Smooth muscle cell (in vitro differentiated cells): ENCODE data around the gene SEMA3D. TPM values are rescaled to one million over a fixed set of nuclear protein-coding genes. Genes with fewer than 3 reads are reported as not detected.

Experiments
- DNase-seq: peaks from one replicate; lab custom pipeline; 2025; ENCODE audit not compliant: unreplicated experiment; lab: John Stamatoyannopoulos, UW
- H2AFZ ChIP-seq: fragments of 200-600 bp; sonication (generic); 2 replicates; pipeline ENCODE4 v1.6.0; 2016; ENCODE audit warnings: antibody characterized with exemption, low read depth, mild to moderate bottlenecking
- H3F3A ChIP-seq: fragments of 200-600 bp; sonication (generic); 2 replicates; pipeline ENCODE4 v1.6.0; 2017; ENCODE audit warnings: antibody characterized with exemption, low read depth
- H3K27ac ChIP-seq: fragments of 200-600 bp; sonication (generic); 2 replicates; pipeline ENCODE4 v1.5.1; 2016; ENCODE audit warnings: low read depth, mild to moderate bottlenecking
- H3K27me3 ChIP-seq: fragments of 200-600 bp; sonication (generic); 2 replicates; pipeline ENCODE4 v1.6.1; 2016; ENCODE audit warnings: low read depth, mild to moderate bottlenecking
- H3K36me3 ChIP-seq: fragments of 200-600 bp; sonication (generic); 2 replicates; pipeline ENCODE4 v1.5.1; 2016; ENCODE audit warnings: low read depth
- H3K4me1 ChIP-seq: fragments of 200-600 bp; sonication (generic); 2 replicates; pipeline ENCODE4 v1.5.1; 2016; ENCODE audit warnings: low read depth
- H3K4me2 ChIP-seq: fragments of 200-600 bp; sonication (generic); 2 replicates; pipeline ENCODE4 v1.6.0; 2016; ENCODE audit warnings: mild to moderate bottlenecking
- H3K4me3 ChIP-seq: fragments of 200-600 bp; sonication (generic); 2 replicates; pipeline ENCODE4 v1.5.1; 2016; ENCODE audit warnings: mild to moderate bottlenecking
- H3K79me2 ChIP-seq: fragments of 200-600 bp; sonication (generic); 2 replicates; pipeline ENCODE4 v1.6.0; 2016; ENCODE audit warnings: low read depth, mild to moderate bottlenecking
- H3K9ac ChIP-seq: fragments of 200-600 bp; sonication (generic); 2 replicates; pipeline ENCODE4 v1.6.0; 2016; ENCODE audit warnings: low read depth
- H3K9me3 ChIP-seq: fragments of 200-600 bp; sonication (generic); replicated peaks from 2 replicates; pipeline ENCODE4 v1.5.1; 2016; ENCODE audit warnings: low read depth
- H4K20me1 ChIP-seq: fragments of 200-600 bp; sonication (generic); 2 replicates; pipeline ENCODE4 v1.6.0; 2016; ENCODE audit warnings: low read depth
- WGBS: methylation state at CpG from one replicate; pipeline ENCODE4 v1.1.7; 2016; ENCODE audit warnings: low lambda C conversion rate; 5-methylcytosine and 5-hydroxymethylcytosine counted together
- polyA plus RNA-seq: library from polyadenylated mRNA; unstranded; fragments of >200 nt; fragmentation: Nextera tagmentation; extraction: Ambion mirVana; gene quantifications from 2 replicates; pipeline ENCODE4 v1.2.1, GENCODE V29; 2016
- total RNA-seq: library from RNA; depleted of rRNA; stranded (reverse); fragments of >200 nt; gene quantifications from 2 replicates; pipeline ENCODE4 v1.2.3, GENCODE V29; 2014
- TF ChIP-seq, protein P1 (sequence below): fragments of 200-600 bp; sonication (generic); IDR thresholded peaks from 2 replicates; pipeline ENCODE4 v1.5.1; 2017; ENCODE audit warnings: borderline replicate concordance, mild to moderate bottlenecking, antibody characterized with exemption; ENCODE audit not compliant: insufficient read depth, poor library complexity, severe bottlenecking

The SEMA3D gene
- total and polyA plus RNA-seq, 2 experiments from 2014 or later, result 9.8 to 106 TPM

DNA sequence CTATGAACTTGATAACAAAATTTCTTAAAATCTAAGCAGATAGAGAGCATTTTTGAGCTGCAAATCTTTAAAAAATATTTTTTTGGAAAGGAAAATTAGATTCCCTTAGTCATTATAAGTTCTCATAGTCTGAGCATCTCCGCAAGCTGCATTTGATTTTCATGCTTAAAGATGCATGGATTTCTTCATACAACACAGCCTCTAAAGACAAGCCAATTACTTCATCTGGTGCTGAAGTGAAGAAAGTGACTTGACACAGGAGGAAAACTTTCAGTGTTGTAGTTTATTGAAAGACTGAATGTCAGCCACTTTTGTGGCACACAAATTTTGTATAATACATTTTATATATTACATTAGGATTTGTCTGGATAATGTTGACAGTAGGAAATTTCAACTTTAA, 22.5 kb downstream of the SEMA3D start:
- Histone ChIP-seq H2AFZ (no peak overlapping the region), H3K27me3 (no peaks in the 10 kb centered on the region), H3K79me2 (no peaks in the 10 kb centered on the region), H3K27ac (no peak overlapping the region), H3K9me3 (no peaks in the 10 kb centered on the region), H3K4me2 (no peak overlapping the region), H3F3A (no peaks in the 10 kb centered on the region), H3K36me3 (no peaks in the 10 kb centered on the region), H3K9ac (no peak overlapping the region), H3K4me1 (no peaks in the 10 kb centered on the region), H4K20me1 (no peaks in the 10 kb centered on the region), H3K4me3 (no peak overlapping the region)
- WGBS, result 97% methylated on average over 1 of the region's 1 CpG
- no peak for DNase-seq
- TF ChIP-seq, protein P1, sequence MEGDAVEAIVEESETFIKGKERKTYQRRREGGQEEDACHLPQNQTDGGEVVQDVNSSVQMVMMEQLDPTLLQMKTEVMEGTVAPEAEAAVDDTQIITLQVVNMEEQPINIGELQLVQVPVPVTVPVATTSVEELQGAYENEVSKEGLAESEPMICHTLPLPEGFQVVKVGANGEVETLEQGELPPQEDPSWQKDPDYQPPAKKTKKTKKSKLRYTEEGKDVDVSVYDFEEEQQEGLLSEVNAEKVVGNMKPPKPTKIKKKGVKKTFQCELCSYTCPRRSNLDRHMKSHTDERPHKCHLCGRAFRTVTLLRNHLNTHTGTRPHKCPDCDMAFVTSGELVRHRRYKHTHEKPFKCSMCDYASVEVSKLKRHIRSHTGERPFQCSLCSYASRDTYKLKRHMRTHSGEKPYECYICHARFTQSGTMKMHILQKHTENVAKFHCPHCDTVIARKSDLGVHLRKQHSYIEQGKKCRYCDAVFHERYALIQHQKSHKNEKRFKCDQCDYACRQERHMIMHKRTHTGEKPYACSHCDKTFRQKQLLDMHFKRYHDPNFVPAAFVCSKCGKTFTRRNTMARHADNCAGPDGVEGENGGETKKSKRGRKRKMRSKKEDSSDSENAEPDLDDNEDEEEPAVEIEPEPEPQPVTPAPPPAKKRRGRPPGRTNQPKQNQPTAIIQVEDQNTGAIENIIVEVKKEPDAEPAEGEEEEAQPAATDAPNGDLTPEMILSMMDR, result no peak

DNA sequence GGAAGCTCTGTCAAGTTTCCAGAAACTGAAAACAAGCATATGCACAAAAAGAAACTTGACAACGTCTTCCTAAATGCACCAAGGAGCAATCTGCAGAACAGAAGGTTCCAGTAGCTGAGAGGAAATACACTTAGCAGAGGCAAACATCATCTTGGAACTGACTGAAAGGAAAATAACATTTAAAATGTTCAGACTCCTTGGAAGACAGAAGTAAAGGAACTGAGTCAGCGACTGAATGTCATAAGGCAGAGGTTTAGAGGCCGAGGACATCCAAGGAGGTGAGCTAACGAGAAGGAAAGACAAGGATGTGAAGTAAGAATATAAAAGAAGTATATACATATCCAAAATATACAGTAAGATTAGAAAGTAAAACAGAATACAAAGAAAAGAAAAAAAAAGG, 24.1 kb downstream of the SEMA3D start:
- no peak overlapping the region for H3K4me2 ChIP-seq
- H3K9me3 ChIP-seq, result no peaks in the 10 kb centered on the region
- 86% methylated on average over 4 of the region's 4 CpGs for WGBS
- DNase-seq, result no peak
- no peaks in the 10 kb centered on the region for H3K36me3 ChIP-seq
- H3K4me1 ChIP-seq, result no peaks in the 10 kb centered on the region
- H3K9ac ChIP-seq, result no peak overlapping the region
- no peaks in the 10 kb centered on the region for H3F3A ChIP-seq
- H3K4me3 ChIP-seq, result no peak overlapping the region
- TF ChIP-seq, protein P1, result no peak
- H2AFZ ChIP-seq, result no peak overlapping the region
- no peaks in the 10 kb centered on the region for H4K20me1 ChIP-seq
- H3K79me2 ChIP-seq, result no peaks in the 10 kb centered on the region
- H3K27ac ChIP-seq, result no peak overlapping the region
- no peaks in the 10 kb centered on the region for H3K27me3 ChIP-seq

DNA sequence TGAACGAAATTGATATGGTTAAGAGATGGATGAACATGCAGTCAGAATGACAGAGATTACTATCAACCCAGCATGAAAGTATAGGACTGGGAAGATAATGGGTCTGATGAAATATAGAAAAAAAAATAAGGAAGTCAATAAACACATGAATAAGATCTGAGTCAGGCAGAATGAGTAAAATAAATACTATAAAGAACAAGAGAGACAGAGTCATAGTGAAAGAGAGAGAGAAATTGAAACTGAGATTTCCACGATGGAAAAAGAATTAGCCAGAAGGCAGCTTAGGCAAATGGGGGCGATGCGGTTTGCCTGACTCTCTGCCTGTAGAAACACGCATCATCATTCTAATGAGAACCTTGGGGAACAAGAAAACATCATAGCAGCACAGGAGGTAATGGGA, 26.6 kb downstream of the SEMA3D start:
- 76% methylated on average over 5 of the region's 5 CpGs for WGBS
- Histone ChIP-seq H3F3A (no peaks in the 10 kb centered on the region), H3K4me3 (no peak overlapping the region)

DNA sequence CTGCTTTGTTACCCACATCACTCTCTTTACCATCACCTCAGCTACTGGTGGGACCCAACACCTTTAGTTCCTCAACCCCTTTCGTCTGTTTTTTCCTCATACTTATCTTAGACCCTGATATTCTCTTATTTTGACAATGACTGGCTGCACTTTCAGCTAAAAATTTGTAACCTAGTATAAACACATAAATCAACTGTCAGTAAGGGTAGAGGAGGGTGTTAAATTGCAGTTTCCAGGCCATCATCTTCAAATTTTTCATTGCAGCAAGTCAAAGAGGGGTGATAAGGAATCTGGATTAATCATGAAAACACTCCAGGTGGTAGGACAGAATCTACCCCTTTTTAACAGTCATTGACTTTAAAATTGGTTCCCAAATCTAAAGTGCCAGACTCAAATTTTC, 27.9 kb downstream of the SEMA3D start:
- no peak overlapping the region for H3K27ac ChIP-seq
- H3K9ac ChIP-seq, result no peak overlapping the region
- no peaks in the 10 kb centered on the region for H3K36me3 ChIP-seq
- no peak overlapping the region for H3K4me3 ChIP-seq
- H3K27me3 ChIP-seq, result no peaks in the 10 kb centered on the region
- DNase-seq, result no peak
- H4K20me1 ChIP-seq, result no peaks in the 10 kb centered on the region
- WGBS, result 95% methylated on average over 1 of the region's 1 CpG
- H3K4me1 ChIP-seq, result no peaks in the 10 kb centered on the region
- H3K4me2 ChIP-seq, result no peak overlapping the region
- no peak overlapping the region for H2AFZ ChIP-seq
- H3K79me2 ChIP-seq, result no peaks in the 10 kb centered on the region
- TF ChIP-seq, protein P1, result no peak
- H3F3A ChIP-seq, result no peaks in the 10 kb centered on the region
- H3K9me3 ChIP-seq, result no peaks in the 10 kb centered on the region

More for the DNA sequence above, 26.6 kb downstream of the SEMA3D start:
- Histone ChIP-seq H2AFZ (no peak overlapping the region), H3K4me2 (no peak overlapping the region), H3K36me3 (no peaks in the 10 kb centered on the region), H4K20me1 (no peaks in the 10 kb centered on the region), H3K79me2 (no peaks in the 10 kb centered on the region), H3K9ac (no peak overlapping the region), H3K27ac (no peak overlapping the region), H3K9me3 (no peaks in the 10 kb centered on the region), H3K27me3 (no peaks in the 10 kb centered on the region), H3K4me1 (no peaks in the 10 kb centered on the region)
- DNase-seq, result no peak
- TF ChIP-seq, protein P1, result no peak
